ENCODE measurements around the gene CTNNAL1. TPM values are rescaled to one million over a fixed set of nuclear protein-coding genes. Genes with fewer than 3 reads are reported as not detected.

The CTNNAL1 gene
- polyA plus RNA-seq, 1 of the 3 experiments (the other 2 are of a cell fraction): 32.8 TPM

- H2AFZ ChIP-seq (ENCODE audit: low read depth): no peak overlapping the region
- DNase-seq: no peak
- H3K36me3 ChIP-seq (replicated peaks in 1 of 2; ENCODE audit: control insufficient read depth in 1 of 2, insufficient read depth in 2 of 2, low read length in 1 of 2): peaks cover 11 to 16% of the 10 kb centered on the region in 2 experiments
- H3F3A ChIP-seq (replicated peaks; ENCODE audit: insufficient read depth): peaks cover 6% of the 10 kb centered on the region
- H3K4me1 ChIP-seq (ENCODE audit: control insufficient read depth in 1 of 2, insufficient read depth in 2 of 2, low read depth in 1 of 2, low read length in 1 of 2): peaks cover 0 to 5% of the 10 kb centered on the region in 2 experiments; a peak in 1 of 4 replicates
- H3K9me3 ChIP-seq: no peaks in the 10 kb centered on the region
- H3K9ac ChIP-seq: no peak overlapping the region
- ChIA-PET POLR2A (no interaction called here), CTCF (no interaction called here)
- no peaks in the 10 kb centered on the region for H4K20me1 ChIP-seq (ENCODE audit: insufficient read depth)
- H3K4me3 ChIP-seq (ENCODE audit: low read depth in 2 of 2, low read length in 1 of 2): no peak overlapping the region
- H3K27me3 ChIP-seq (ENCODE audit: insufficient read depth): no peaks in the 10 kb centered on the region
- no peak for TF ChIP-seq TEAD4 (IDR thresholded peaks at IDR 0.05; ENCODE audit: borderline replicate concordance, insufficient read depth)
- TF ChIP-seq TCF12 (IDR thresholded peaks at IDR 0.05): no peak
- TF ChIP-seq PBX3 (IDR thresholded peaks at IDR 0.05): no peak
- no peak for TF ChIP-seq NRF1 (IDR thresholded peaks at IDR 0.05; ENCODE audit: low read depth, low read length)
- no peak for TF ChIP-seq YY1 (IDR thresholded peaks at IDR 0.05; ENCODE audit: low read depth)
- TF ChIP-seq POLR2AphosphoS5 (IDR thresholded peaks at IDR 0.05; ENCODE audit: low read depth, low read length): no peak
- TF ChIP-seq FOXJ3 (CRISPR knock-in tag; IDR thresholded peaks at IDR 0.05): no peak
- no peak for TF ChIP-seq USF1 (IDR thresholded peaks at IDR 0.05; ENCODE audit: borderline replicate concordance, low read depth)
- no peak for TF ChIP-seq GABPA (IDR thresholded peaks at IDR 0.05; ENCODE audit: low read depth)
- TF ChIP-seq MXI1 (IDR thresholded peaks at IDR 0.05; ENCODE audit: low read depth, low read length): no peak
- TF ChIP-seq RFX5 (IDR thresholded peaks at IDR 0.05; ENCODE audit: low read length): no peak
- no peak for TF ChIP-seq MEF2A (IDR thresholded peaks at IDR 0.05; ENCODE audit: borderline replicate concordance, low read depth)
- TF ChIP-seq EZH2phosphoT487 (IDR thresholded peaks at IDR 0.05; ENCODE audit: borderline replicate concordance, low read depth): no peak
- H3K9me2 ChIP-seq: no peaks in the 10 kb centered on the region
- 100% methylated on average over 1 of the region's 1 CpG for WGBS (ENCODE audit: low lambda C conversion rate)
- no peak overlapping the region; a peak in 1 of 4 replicates for H3K27ac ChIP-seq (ENCODE audit: low read depth in 2 of 2, low read length in 1 of 2)
- H3K4me2 ChIP-seq: no peak overlapping the region
- peaks cover 81% of the 10 kb centered on the region for H3K79me2 ChIP-seq (ENCODE audit: insufficient read depth)
Measured at GRCh38 chr9:108996643-108997042, 16.7 kb downstream of the CTNNAL1 start.

- no peaks in the 10 kb centered on the region for H3K9me3 ChIP-seq
- TF ChIP-seq EZH2phosphoT487 (IDR thresholded peaks at IDR 0.05; ENCODE audit: borderline replicate concordance, low read depth): no peak
- no peak for TF ChIP-seq REST (IDR thresholded peaks at IDR 0.05; ENCODE audit: low read depth, low read length)
- TF ChIP-seq RAD21 (IDR thresholded peaks at IDR 0.05; ENCODE audit: low read length): no peak
- no peak for TF ChIP-seq FOSL2 (IDR thresholded peaks at IDR 0.05; ENCODE audit: borderline replicate concordance, low read depth)
- no peak for TF ChIP-seq NRF1 (IDR thresholded peaks at IDR 0.05; ENCODE audit: low read depth, low read length)
- TF ChIP-seq FOXJ3 (CRISPR knock-in tag; IDR thresholded peaks at IDR 0.05): no peak
- TF ChIP-seq ELF1 (IDR thresholded peaks at IDR 0.05): no peak
- TF ChIP-seq RCOR1 (IDR thresholded peaks at IDR 0.05; ENCODE audit: low read length): no peak
- TF ChIP-seq CTCF (IDR thresholded peaks at IDR 0.05): no peak
- no peak for TF ChIP-seq TAF1 (IDR thresholded peaks at IDR 0.05; ENCODE audit: borderline replicate concordance, low read depth, low read length)
- TF ChIP-seq PBX3 (IDR thresholded peaks at IDR 0.05): no peak
- no peak for TF ChIP-seq RFX5 (IDR thresholded peaks at IDR 0.05; ENCODE audit: low read length)
Measured at GRCh38 chr9:108994695-108995094, 18.6 kb downstream of the CTNNAL1 start.

More at GRCh38 chr9:108994695-108995094, 18.6 kb downstream of the CTNNAL1 start:
- no peak overlapping the region for H3K4me3 ChIP-seq (ENCODE audit: low read depth in 2 of 2, low read length in 1 of 2)
- no peak overlapping the region for H3K4me2 ChIP-seq
- no peaks in the 10 kb centered on the region for H3F3A ChIP-seq (replicated peaks; ENCODE audit: insufficient read depth)
- no peak overlapping the region for H2AFZ ChIP-seq (ENCODE audit: low read depth)
- peaks cover 21 to 26% of the 10 kb centered on the region in 2 experiments for H3K36me3 ChIP-seq (replicated peaks in 1 of 2; ENCODE audit: control insufficient read depth in 1 of 2, insufficient read depth in 2 of 2, low read length in 1 of 2)
- H3K9ac ChIP-seq: no peak overlapping the region
- peak overlapping the region in 1 of 2 experiments; percentile 7; a peak in 1 of 4 replicates for H3K27ac ChIP-seq (ENCODE audit: low read depth in 2 of 2, low read length in 1 of 2)
- no peaks in the 10 kb centered on the region for H3K9me2 ChIP-seq
- H3K79me2 ChIP-seq (ENCODE audit: insufficient read depth): peaks cover 70% of the 10 kb centered on the region
- WGBS (ENCODE audit: low lambda C conversion rate): 67% methylated on average over 2 of the region's 2 CpGs
- no peak for DNase-seq
- no peaks in the 10 kb centered on the region for H3K27me3 ChIP-seq (ENCODE audit: insufficient read depth)
- CTCF ChIA-PET: no interaction called here
- H3K4me1 ChIP-seq (ENCODE audit: control insufficient read depth in 1 of 2, insufficient read depth in 2 of 2, low read depth in 1 of 2, low read length in 1 of 2): peaks cover 0 to 5% of the 10 kb centered on the region in 2 experiments; a peak in 1 of 4 replicates
- H4K20me1 ChIP-seq (ENCODE audit: insufficient read depth): no peaks in the 10 kb centered on the region
- POLR2A ChIA-PET: no interaction called here

Data from SK-N-SH (cell line).